ENCODE measurements around the gene ATXN7L2. TPM values are rescaled to one million over a fixed set of nuclear protein-coding genes. Genes with fewer than 3 reads are reported as not detected.
A peak's percentile ranks its signal among the peaks of the same experiment; 100 is the strongest.

ATXN7L2 gene
- total and polyA plus RNA-seq, 2 of the 8 experiments (the other 6 are each of a cell fraction or from before 2014, with no cell fraction given), result 8.1 to 9.3 TPM

- no peak overlapping the region for H3K27ac ChIP-seq (ENCODE audit: low read depth, low read length)
- no peak overlapping the region for H2BK5ac ChIP-seq (ENCODE audit: low read depth, low read length)
- no peak overlapping the region for H4K91ac ChIP-seq (replicated peaks; ENCODE audit: insufficient read length, low read length)
- H3K56ac ChIP-seq (replicated peaks; ENCODE audit: insufficient read length, low read depth, low read length), result no peak overlapping the region
- H2BK15ac ChIP-seq (ENCODE audit: low read length), result no peak overlapping the region
- H3K27me3 ChIP-seq (replicated peaks in 1 of 4; ENCODE audit: control insufficient read depth in 3 of 4, extremely low read depth in 1 of 4, insufficient read depth in 3 of 4, low read length in 3 of 4), result 0 out of 7 replicates have a peak, but pooled peaks cover 0 to 2% (median 0%) of the 10 kb centered on the region in 4 experiments
- FAIRE-seq, result no peak
- H2AK5ac ChIP-seq (ENCODE audit: low read depth, low read length), result no peak overlapping the region
- no peaks in the 10 kb centered on the region for H3K23me2 ChIP-seq (ENCODE audit: low read depth, low read length)
- H3K79me2 ChIP-seq (ENCODE audit: control insufficient read depth in 1 of 2, insufficient read depth in 2 of 2, low read length in 2 of 2), result no peaks in the 10 kb centered on the region
- H2BK120ac ChIP-seq (replicated peaks; ENCODE audit: low read depth, low read length), result no peak overlapping the region
- H4K5ac ChIP-seq (ENCODE audit: insufficient read length, low read depth, low read length), result no peak overlapping the region
- H2BK12ac ChIP-seq (ENCODE audit: low read depth, low read length), result no peak overlapping the region
- H2BK20ac ChIP-seq (ENCODE audit: low read length), result no peak overlapping the region
- no peaks in the 10 kb centered on the region for H4K20me1 ChIP-seq (replicated peaks in 1 of 2; ENCODE audit: control insufficient read depth in 1 of 2, insufficient read depth in 2 of 2, low read length in 2 of 2)
- H3K14ac ChIP-seq (ENCODE audit: insufficient read length), result no peak overlapping the region
- no peak overlapping the region for H3K9ac ChIP-seq (replicated peaks in 1 of 4; ENCODE audit: extremely low read depth in 1 of 4, low read depth in 3 of 4, low read length in 3 of 4)
- no peak for DNase-seq (ENCODE audit: low read depth in 1 of 2, low spot score in 2 of 2)
- H3K23ac ChIP-seq (ENCODE audit: insufficient read length), result no peak overlapping the region
- no peaks in the 10 kb centered on the region for H3K9me3 ChIP-seq (ENCODE audit: insufficient read depth in 2 of 2, low read depth in 1 of 2, low read length in 1 of 2)
- H3K4ac ChIP-seq (replicated peaks; ENCODE audit: insufficient read length, low read depth, low read length), result no peak overlapping the region
- ChIA-PET CTCF (ENCODE audit: partially characterized antibody) (interaction anchor here (0.7 to 43.7 kb wide), 6 partner anchors 9 to 26 kb away, joined by 3 to 1755 read pairs (median 350); partner anchors contain the start of genes AMIGO1, ATXN7L2, CYB561D1 and GPR61), POLR2A (ENCODE audit: partially characterized antibody) (interaction anchor here (1.7 kb wide), 1 partner anchor 60 kb away, joined by 3 read pairs; no protein-coding TSS in a partner anchor)
- H2AFZ ChIP-seq (ENCODE audit: low read length), result 0 out of 2 replicates have a peak overlapping the region, but pooled peaks have one; percentile 8
- H3K4me1 ChIP-seq (replicated peaks in 1 of 4; ENCODE audit: control insufficient read depth in 3 of 4, insufficient read depth in 4 of 4, low read length in 3 of 4), result no peaks in the 10 kb centered on the region
- H4K8ac ChIP-seq (ENCODE audit: extremely low read depth, insufficient read depth, low read length), result peak overlapping the region; percentile 45; the same call in 1 of the 2 replicates
- H3K18ac ChIP-seq (ENCODE audit: extremely low read depth, low read length), result no peak overlapping the region
- no peak for TF ChIP-seq TBP (IDR thresholded peaks at IDR 0.05; ENCODE audit: low read depth, low read length)
- TF ChIP-seq GABPA (IDR thresholded peaks at IDR 0.05; ENCODE audit: borderline replicate concordance, insufficient read depth, low read length), result no peak
- no peak for TF ChIP-seq ZNF274 (IDR thresholded peaks at IDR 0.05; ENCODE audit: borderline replicate concordance, extremely low read depth, low read length)
- TF ChIP-seq EZH2 (IDR thresholded peaks at IDR 0.05; ENCODE audit: low read depth, low read length, severe bottlenecking), result no peak
- no peak for TF ChIP-seq CTBP2 (IDR thresholded peaks at IDR 0.05; ENCODE audit: borderline replicate concordance, insufficient read depth, insufficient read length, low read length)
- no peak for TF ChIP-seq BRCA1 (IDR thresholded peaks at IDR 0.05; ENCODE audit: low read depth, low read length)
- no peak for TF ChIP-seq MAX (IDR thresholded peaks at IDR 0.05)
- no peak for TF ChIP-seq SP4 (IDR thresholded peaks at IDR 0.05; ENCODE audit: low read length)
- H3K4me2 ChIP-seq (ENCODE audit: insufficient read depth in 1 of 2, low read depth in 2 of 2, low read length in 2 of 2), result no peak overlapping the region
- WGBS, 2 experiments (ENCODE audit: extremely low coverage in 1 of 2, insufficient coverage in 1 of 2, insufficient read length in 1 of 2, insufficient replicate concordance in 2 of 2, low coverage in 1 of 2, low lambda C conversion rate in 2 of 2, missing lambda C conversion rate in 1 of 2), result 83% methylated on average over 14 of the region's 14 CpGs; no CpG with 5 or more reads in 1 of the 2 experiments
- H3K79me1 ChIP-seq (ENCODE audit: low read depth, low read length), result no peaks in the 10 kb centered on the region
- H3K36me3 ChIP-seq (ENCODE audit: control insufficient read depth in 2 of 4, insufficient read depth in 4 of 4, low read length in 3 of 4), result no peaks in the 10 kb centered on the region
- H3K4me3 ChIP-seq (ENCODE audit: extremely low read depth in 1 of 4, insufficient read depth in 2 of 4, low read depth in 3 of 4, low read length in 4 of 4), result no peak overlapping the region
Measured at GRCh38 chr1:109521002-109521951, 37.6 kb downstream of the ATXN7L2 start.
